Endothelial cell of umbilical vein (primary cell): ENCODE measurements around the gene LRRK2.

ENCODE experiments used
- EZH2 ChIP-seq: IDR thresholded peaks from 2 replicates; pipeline ENCODE4 v1.6.1; 2012; ENCODE audit warnings: borderline replicate concordance, low read depth, mild to moderate bottlenecking, moderate library complexity, low read length, inconsistent platforms; ENCODE audit not compliant: severe bottlenecking
- FOS ChIP-seq: IDR thresholded peaks from 2 replicates; pipeline ENCODE4 v1.6.1; 2011; ENCODE audit warnings: mild to moderate bottlenecking, low read length, moderate library complexity, borderline replicate concordance; ENCODE audit not compliant: insufficient read depth
- GATA2 ChIP-seq: IDR thresholded peaks from 2 replicates; pipeline ENCODE4 v1.7.0; 2011; ENCODE audit warnings: low read depth, mild to moderate bottlenecking, moderate library complexity, mixed read lengths, low read length; ENCODE audit not compliant: insufficient read length, insufficient read depth
- POLR2A ChIP-seq: IDR thresholded peaks from 2 replicates; pipeline ENCODE4 v1.6.1; 2012; ENCODE audit warnings: low read depth, mild to moderate bottlenecking, control low read depth, low read length
- POLR2AphosphoS5 ChIP-seq: IDR thresholded peaks from 2 replicates; pipeline ENCODE4 v1.6.1; 2012; ENCODE audit warnings: low read depth, mild to moderate bottlenecking, control low read depth, low read length, moderate library complexity; ENCODE audit not compliant: insufficient read depth
- TF ChIP-seq, protein P1 (sequence below), 2 donors: IDR thresholded peaks; 1 replicate in 1 of 2; 2 replicates in 1 of 2; pipeline ENCODE4 v1.5.1; 2011; ENCODE audit warnings: low read length in 2 of 2, mild to moderate bottlenecking in 2 of 2, moderate library complexity in 2 of 2, control low read depth in 1 of 2, inconsistent platforms in 1 of 2, low read depth in 1 of 2; ENCODE audit not compliant: insufficient read depth in 1 of 2; ENCODE audit errors: extremely low read depth in 1 of 2

DNA sequence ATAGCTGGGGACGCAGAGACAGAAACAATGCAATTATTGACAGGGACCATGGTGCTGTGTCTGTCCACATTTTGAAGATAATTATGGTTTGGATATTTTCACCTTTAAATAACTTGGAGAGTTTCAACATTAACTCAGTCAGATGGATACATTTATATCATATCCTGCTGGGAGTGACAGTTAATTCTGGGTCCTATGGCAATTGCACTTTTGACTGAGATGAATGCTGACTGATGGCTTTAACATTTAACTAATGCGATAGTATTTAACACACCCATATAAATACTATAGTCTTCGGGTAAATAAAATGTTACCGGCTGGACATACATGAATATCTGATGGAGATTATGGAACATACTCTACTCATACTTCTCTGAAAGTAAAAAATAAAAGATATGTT lies 118.3 kb downstream of the LRRK2 start:
- TF ChIP-seq, protein P1, sequence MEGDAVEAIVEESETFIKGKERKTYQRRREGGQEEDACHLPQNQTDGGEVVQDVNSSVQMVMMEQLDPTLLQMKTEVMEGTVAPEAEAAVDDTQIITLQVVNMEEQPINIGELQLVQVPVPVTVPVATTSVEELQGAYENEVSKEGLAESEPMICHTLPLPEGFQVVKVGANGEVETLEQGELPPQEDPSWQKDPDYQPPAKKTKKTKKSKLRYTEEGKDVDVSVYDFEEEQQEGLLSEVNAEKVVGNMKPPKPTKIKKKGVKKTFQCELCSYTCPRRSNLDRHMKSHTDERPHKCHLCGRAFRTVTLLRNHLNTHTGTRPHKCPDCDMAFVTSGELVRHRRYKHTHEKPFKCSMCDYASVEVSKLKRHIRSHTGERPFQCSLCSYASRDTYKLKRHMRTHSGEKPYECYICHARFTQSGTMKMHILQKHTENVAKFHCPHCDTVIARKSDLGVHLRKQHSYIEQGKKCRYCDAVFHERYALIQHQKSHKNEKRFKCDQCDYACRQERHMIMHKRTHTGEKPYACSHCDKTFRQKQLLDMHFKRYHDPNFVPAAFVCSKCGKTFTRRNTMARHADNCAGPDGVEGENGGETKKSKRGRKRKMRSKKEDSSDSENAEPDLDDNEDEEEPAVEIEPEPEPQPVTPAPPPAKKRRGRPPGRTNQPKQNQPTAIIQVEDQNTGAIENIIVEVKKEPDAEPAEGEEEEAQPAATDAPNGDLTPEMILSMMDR (IDR thresholded peaks at IDR 0.05; ENCODE audit: extremely low read depth in 1 of 2, insufficient read depth in 1 of 2, low read depth in 1 of 2, low read length in 2 of 2) = no peak
- TF ChIP-seq FOS (no peak), EZH2 (no peak), GATA2 (no peak), POLR2A (no peak), POLR2AphosphoS5 (no peak)
